ENCODE data around the gene RAVER2. TPM values are rescaled to one million over a fixed set of nuclear protein-coding genes. Genes with fewer than 3 reads are reported as not detected.

RAVER2 gene
- total and polyA plus RNA-seq, 10 of the 15 experiments (the other 5 are each of a cell fraction or from before 2014, with no cell fraction given), result 0.09 to 0.59 (median 0.41) TPM; not detected in 2

DNA sequence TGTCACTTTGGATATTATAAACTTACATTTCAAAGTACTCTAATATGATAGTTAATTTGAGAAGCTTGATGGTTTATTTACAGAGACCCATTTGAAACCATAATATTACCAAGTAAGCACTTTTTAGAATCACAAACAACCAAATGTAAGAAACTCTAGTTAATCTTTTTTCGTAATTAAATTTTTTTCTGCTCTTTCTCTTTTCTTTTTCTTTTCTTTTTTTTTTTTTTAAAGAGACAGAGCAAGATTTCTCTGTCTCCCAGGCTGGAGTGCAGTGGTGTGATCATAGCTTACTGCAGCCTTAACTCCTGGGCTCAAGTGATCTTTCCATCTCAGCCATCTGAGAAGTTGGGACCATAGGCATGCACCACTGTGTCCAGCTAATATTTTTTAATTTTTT is 5.2 kb downstream of the RAVER2 start:
- DNase-seq (ENCODE audit: low read depth, low spot score) (no peak), FAIRE-seq (no peak), ATAC-seq (no peak)
- no peak overlapping the region for H3K27ac ChIP-seq (ENCODE audit: control insufficient read depth, insufficient read depth)
- no peaks in the 10 kb centered on the region for H3K79me2 ChIP-seq (ENCODE audit: control insufficient read depth, insufficient read depth, low read length)
- H3K27me3 ChIP-seq (replicated peaks in 1 of 2; ENCODE audit: control insufficient read depth in 2 of 2, insufficient read depth in 2 of 2, low read length in 1 of 2), result peaks cover 2 to 7% of the 10 kb centered on the region in 2 experiments; a peak in 3 of 4 replicates
- no peaks in the 10 kb centered on the region for H3K4me1 ChIP-seq (ENCODE audit: control insufficient read depth, insufficient read depth, low read length)
- 0% methylated on average over 1 of the region's 1 CpG for WGBS (ENCODE audit: insufficient coverage, insufficient replicate concordance, low lambda C conversion rate, missing lambda C conversion rate)
- no TSS peak for BruUV-seq (replicated peaks)
- no peak overlapping the region for H3K4me2 ChIP-seq (ENCODE audit: control insufficient read depth, insufficient read depth)
- in situ Hi-C loops (cut with MboI) (no loop called here), intact Hi-C loops (cut with micrococcal nuclease; ENCODE audit: unreplicated experiment) (no loop called here)
- H4K20me1 ChIP-seq (ENCODE audit: control insufficient read depth, insufficient read depth), result no peaks in the 10 kb centered on the region
- no peak overlapping the region for H3K9ac ChIP-seq (ENCODE audit: control insufficient read depth, insufficient read depth, low read length)
- CTCF ChIA-PET, result no interaction called here
- POLR2A ChIA-PET, result no interaction called here
- no peaks in the 10 kb centered on the region for H3K36me3 ChIP-seq (ENCODE audit: control insufficient read depth in 2 of 2, insufficient read depth in 2 of 2, low read length in 1 of 2)
- SMC1A ChIA-PET (ENCODE audit: uncharacterized antibody, unreplicated experiment), result interaction anchor here (0.9 kb wide), 1 partner anchor 11 kb away, joined by 3 read pairs; no protein-coding TSS in a partner anchor
- RAD21 ChIA-PET (ENCODE audit: unreplicated experiment), result no interaction called here
- H3K9me3 ChIP-seq (replicated peaks; ENCODE audit: control insufficient read depth, insufficient read depth, low read length), result no peaks in the 10 kb centered on the region
- no peak overlapping the region for H3K4me3 ChIP-seq
- H2AFZ ChIP-seq (ENCODE audit: control insufficient read depth, low read depth, low read length), result no peak overlapping the region
- TF ChIP-seq PML (IDR thresholded peaks at IDR 0.05; ENCODE audit: low read length), result no peak
- TF ChIP-seq, protein P1, sequence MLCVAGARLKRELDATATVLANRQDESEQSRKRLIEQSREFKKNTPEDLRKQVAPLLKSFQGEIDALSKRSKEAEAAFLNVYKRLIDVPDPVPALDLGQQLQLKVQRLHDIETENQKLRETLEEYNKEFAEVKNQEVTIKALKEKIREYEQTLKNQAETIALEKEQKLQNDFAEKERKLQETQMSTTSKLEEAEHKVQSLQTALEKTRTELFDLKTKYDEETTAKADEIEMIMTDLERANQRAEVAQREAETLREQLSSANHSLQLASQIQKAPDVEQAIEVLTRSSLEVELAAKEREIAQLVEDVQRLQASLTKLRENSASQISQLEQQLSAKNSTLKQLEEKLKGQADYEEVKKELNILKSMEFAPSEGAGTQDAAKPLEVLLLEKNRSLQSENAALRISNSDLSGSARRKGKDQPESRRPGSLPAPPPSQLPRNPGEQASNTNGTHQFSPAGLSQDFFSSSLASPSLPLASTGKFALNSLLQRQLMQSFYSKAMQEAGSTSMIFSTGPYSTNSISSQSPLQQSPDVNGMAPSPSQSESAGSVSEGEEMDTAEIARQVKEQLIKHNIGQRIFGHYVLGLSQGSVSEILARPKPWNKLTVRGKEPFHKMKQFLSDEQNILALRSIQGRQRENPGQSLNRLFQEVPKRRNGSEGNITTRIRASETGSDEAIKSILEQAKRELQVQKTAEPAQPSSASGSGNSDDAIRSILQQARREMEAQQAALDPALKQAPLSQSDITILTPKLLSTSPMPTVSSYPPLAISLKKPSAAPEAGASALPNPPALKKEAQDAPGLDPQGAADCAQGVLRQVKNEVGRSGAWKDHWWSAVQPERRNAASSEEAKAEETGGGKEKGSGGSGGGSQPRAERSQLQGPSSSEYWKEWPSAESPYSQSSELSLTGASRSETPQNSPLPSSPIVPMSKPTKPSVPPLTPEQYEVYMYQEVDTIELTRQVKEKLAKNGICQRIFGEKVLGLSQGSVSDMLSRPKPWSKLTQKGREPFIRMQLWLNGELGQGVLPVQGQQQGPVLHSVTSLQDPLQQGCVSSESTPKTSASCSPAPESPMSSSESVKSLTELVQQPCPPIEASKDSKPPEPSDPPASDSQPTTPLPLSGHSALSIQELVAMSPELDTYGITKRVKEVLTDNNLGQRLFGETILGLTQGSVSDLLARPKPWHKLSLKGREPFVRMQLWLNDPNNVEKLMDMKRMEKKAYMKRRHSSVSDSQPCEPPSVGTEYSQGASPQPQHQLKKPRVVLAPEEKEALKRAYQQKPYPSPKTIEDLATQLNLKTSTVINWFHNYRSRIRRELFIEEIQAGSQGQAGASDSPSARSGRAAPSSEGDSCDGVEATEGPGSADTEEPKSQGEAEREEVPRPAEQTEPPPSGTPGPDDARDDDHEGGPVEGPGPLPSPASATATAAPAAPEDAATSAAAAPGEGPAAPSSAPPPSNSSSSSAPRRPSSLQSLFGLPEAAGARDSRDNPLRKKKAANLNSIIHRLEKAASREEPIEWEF (IDR thresholded peaks at IDR 0.05; ENCODE audit: insufficient replicate concordance, low read depth, low read length), result no peak
- TF ChIP-seq, protein P2, sequence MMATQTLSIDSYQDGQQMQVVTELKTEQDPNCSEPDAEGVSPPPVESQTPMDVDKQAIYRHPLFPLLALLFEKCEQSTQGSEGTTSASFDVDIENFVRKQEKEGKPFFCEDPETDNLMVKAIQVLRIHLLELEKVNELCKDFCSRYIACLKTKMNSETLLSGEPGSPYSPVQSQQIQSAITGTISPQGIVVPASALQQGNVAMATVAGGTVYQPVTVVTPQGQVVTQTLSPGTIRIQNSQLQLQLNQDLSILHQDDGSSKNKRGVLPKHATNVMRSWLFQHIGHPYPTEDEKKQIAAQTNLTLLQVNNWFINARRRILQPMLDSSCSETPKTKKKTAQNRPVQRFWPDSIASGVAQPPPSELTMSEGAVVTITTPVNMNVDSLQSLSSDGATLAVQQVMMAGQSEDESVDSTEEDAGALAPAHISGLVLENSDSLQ (IDR thresholded peaks at IDR 0.05), result no peak
- no peak for TF ChIP-seq MXI1 (IDR thresholded peaks at IDR 0.05; ENCODE audit: low read depth, low read length)
- no peak for TF ChIP-seq SP1 (IDR thresholded peaks at IDR 0.05; ENCODE audit: low read depth, low read length)
- TF ChIP-seq TBL1XR1 (IDR thresholded peaks at IDR 0.05; ENCODE audit: low read depth, low read length), result no peak
- no peak for TF ChIP-seq IRF4 (IDR thresholded peaks at IDR 0.05; ENCODE audit: low read depth, low read length)
- no peak for TF ChIP-seq SIN3A (IDR thresholded peaks at IDR 0.05; ENCODE audit: low read depth, low read length)
- TF ChIP-seq POLR2AphosphoS5 (IDR thresholded peaks at IDR 0.05; ENCODE audit: low read length), result no peak
- no peak for TF ChIP-seq TARDBP (IDR thresholded peaks at IDR 0.05; ENCODE audit: borderline replicate concordance)
- no peak for TF ChIP-seq CREM (IDR thresholded peaks at IDR 0.05; ENCODE audit: low read depth)
- TF ChIP-seq, protein P3, sequence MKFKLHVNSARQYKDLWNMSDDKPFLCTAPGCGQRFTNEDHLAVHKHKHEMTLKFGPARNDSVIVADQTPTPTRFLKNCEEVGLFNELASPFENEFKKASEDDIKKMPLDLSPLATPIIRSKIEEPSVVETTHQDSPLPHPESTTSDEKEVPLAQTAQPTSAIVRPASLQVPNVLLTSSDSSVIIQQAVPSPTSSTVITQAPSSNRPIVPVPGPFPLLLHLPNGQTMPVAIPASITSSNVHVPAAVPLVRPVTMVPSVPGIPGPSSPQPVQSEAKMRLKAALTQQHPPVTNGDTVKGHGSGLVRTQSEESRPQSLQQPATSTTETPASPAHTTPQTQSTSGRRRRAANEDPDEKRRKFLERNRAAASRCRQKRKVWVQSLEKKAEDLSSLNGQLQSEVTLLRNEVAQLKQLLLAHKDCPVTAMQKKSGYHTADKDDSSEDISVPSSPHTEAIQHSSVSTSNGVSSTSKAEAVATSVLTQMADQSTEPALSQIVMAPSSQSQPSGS (IDR thresholded peaks at IDR 0.05; ENCODE audit: low read length), result no peak
- TF ChIP-seq STAT3 (IDR thresholded peaks at IDR 0.05; ENCODE audit: low read depth, low read length), result no peak
- TF ChIP-seq POLR2AphosphoS2 (IDR thresholded peaks at IDR 0.05; ENCODE audit: low read depth, low read length), result no peak
- TF ChIP-seq MTA2 (IDR thresholded peaks at IDR 0.05; ENCODE audit: low read depth), result no peak
- no peak for TF ChIP-seq ZBED1 (IDR thresholded peaks at IDR 0.05; ENCODE audit: borderline replicate concordance)
- TF ChIP-seq MTA3 (IDR thresholded peaks at IDR 0.05; ENCODE audit: borderline replicate concordance, low read length), result no peak
- no peak for TF ChIP-seq ETV6 (conservative IDR thresholded peaks at IDR 0.05 in 1 of 2, IDR thresholded peaks at IDR 0.05 in 1 of 2; ENCODE audit: borderline replicate concordance in 1 of 2, low read depth in 1 of 2)

All from GM12878 (cell line).